Bronchial epithelial cell (primary cell): Measurements from ENCODE around the gene CLNK. TPM values are rescaled to one million over a fixed set of nuclear protein-coding genes. Genes with fewer than 3 reads are reported as not detected.
A peak's percentile ranks its signal among the peaks of the same experiment; 100 is the strongest.

Experiments
- DNase-seq: peaks from one replicate; pipeline ENCODE4 v3.0.0-alpha.2; 2010; ENCODE audit warnings: low read depth
- FAIRE-seq: peaks from 2 replicates; lab custom pipeline; 2011; peaks lifted over from hg19 to GRCh38; lab: Jason Lieb, UNC
- H3K27me3 ChIP-seq: 2 replicates; pipeline ENCODE4 v1.5.1; 2011; ENCODE audit warnings: low read length; ENCODE audit not compliant: control insufficient read depth, insufficient read depth
- H3K36me3 ChIP-seq: 2 replicates; pipeline ENCODE4 v1.5.1; 2011; ENCODE audit warnings: low read length; ENCODE audit not compliant: control insufficient read depth, insufficient read depth
- H3K4me3 ChIP-seq: 2 replicates; pipeline ENCODE4 v1.5.1; 2011; ENCODE audit warnings: mild to moderate bottlenecking, low read depth, low read length, control low read depth
- total RNA-seq: library from RNA; depleted of rRNA; stranded (reverse); fragments of >200 nt; gene quantifications from 2 replicates; pipeline ENCODE4 v1.2.1, GENCODE V29; 2014
- TF ChIP-seq, protein P1 (sequence below): IDR thresholded peaks from 2 replicates; pipeline ENCODE4 v1.5.1; 2011; ENCODE audit warnings: mild to moderate bottlenecking, moderate library complexity, low read length, control low read depth, inconsistent platforms; ENCODE audit not compliant: insufficient read depth, severe bottlenecking

Gene CLNK
- total RNA-seq, 1 donor from 2014 or later, result not detected

- no peak for FAIRE-seq
- Histone ChIP-seq H3K4me3 (no peak overlapping the region), H3K27me3 (no peaks in the 10 kb centered on the region)
Measured at GRCh38 chr4:10442976-10443375, 241.6 kb downstream of the CLNK start.

DNA sequence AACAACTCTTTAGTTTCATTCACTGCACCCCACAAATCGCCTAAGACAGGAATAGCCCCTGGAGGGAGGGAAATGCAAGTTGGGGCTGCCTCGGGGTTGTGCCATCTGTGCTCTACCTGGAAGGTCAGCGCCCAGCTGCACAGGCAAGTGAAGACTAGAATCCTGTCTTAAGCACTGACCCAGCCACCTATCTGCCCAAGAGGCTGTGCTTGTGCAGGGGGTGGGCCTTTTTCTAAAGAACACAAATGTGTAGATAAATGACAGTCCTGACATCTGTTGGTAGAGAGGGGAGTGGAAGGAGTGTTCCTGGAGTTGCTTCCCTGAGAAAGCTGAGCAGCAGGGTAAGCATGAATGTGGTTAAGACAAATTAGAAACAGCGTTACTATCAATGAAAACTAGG lies 243.1 kb downstream of the CLNK start:
- DNase-seq (no peak), FAIRE-seq (no peak)
- Histone ChIP-seq H3K36me3 (peaks cover 5% of the 10 kb centered on the region), H3K4me3 (no peak overlapping the region), H3K27me3 (no peaks in the 10 kb centered on the region)
- TF ChIP-seq, protein P1, sequence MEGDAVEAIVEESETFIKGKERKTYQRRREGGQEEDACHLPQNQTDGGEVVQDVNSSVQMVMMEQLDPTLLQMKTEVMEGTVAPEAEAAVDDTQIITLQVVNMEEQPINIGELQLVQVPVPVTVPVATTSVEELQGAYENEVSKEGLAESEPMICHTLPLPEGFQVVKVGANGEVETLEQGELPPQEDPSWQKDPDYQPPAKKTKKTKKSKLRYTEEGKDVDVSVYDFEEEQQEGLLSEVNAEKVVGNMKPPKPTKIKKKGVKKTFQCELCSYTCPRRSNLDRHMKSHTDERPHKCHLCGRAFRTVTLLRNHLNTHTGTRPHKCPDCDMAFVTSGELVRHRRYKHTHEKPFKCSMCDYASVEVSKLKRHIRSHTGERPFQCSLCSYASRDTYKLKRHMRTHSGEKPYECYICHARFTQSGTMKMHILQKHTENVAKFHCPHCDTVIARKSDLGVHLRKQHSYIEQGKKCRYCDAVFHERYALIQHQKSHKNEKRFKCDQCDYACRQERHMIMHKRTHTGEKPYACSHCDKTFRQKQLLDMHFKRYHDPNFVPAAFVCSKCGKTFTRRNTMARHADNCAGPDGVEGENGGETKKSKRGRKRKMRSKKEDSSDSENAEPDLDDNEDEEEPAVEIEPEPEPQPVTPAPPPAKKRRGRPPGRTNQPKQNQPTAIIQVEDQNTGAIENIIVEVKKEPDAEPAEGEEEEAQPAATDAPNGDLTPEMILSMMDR, result no peak

More at GRCh38 chr4:10442976-10443375, 241.6 kb downstream of the CLNK start:
- peaks cover 5% of the 10 kb centered on the region for H3K36me3 ChIP-seq
- DNase-seq, result peak; percentile 28
- TF ChIP-seq, protein P1, result no peak

- TF ChIP-seq, protein P1, result no peak
- no peak for FAIRE-seq
- no peaks in the 10 kb centered on the region for H3K36me3 ChIP-seq
- H3K27me3 ChIP-seq, result no peaks in the 10 kb centered on the region
- DNase-seq, result no peak
- no peak overlapping the region for H3K4me3 ChIP-seq
Measured at GRCh38 chr4:10438924-10439323, 245.6 kb downstream of the CLNK start.

- FAIRE-seq, result no peak
- TF ChIP-seq, protein P1, result no peak
- Histone ChIP-seq H3K4me3 (no peak overlapping the region), H3K27me3 (no peaks in the 10 kb centered on the region), H3K36me3 (no peaks in the 10 kb centered on the region)
- DNase-seq, result no peak
Measured at GRCh38 chr4:10437735-10438134, 246.8 kb downstream of the CLNK start.

Other genes with a start within 250 kb of the CLNK start
- gene ZNF518B, start 227.3 kb downstream of the CLNK start, total RNA-seq, result 30.5 and 40.3 TPM in 2 replicates